NCI-H82 treated with DMSO at 0.1 percent for 48 hours (cell line): Measurements from ENCODE around the gene LIN28B.
"Not testable (repeated sequence)": the region's sequence is repeated elsewhere in the genome, so short reads cannot be mapped to it uniquely, and the experiment has no call there.

Source experiments
- DNase-seq: peaks from one replicate; lab custom pipeline; 2025; ENCODE audit not compliant: unreplicated experiment; lab: John Stamatoyannopoulos, UW

Gene LIN28B, protein sequence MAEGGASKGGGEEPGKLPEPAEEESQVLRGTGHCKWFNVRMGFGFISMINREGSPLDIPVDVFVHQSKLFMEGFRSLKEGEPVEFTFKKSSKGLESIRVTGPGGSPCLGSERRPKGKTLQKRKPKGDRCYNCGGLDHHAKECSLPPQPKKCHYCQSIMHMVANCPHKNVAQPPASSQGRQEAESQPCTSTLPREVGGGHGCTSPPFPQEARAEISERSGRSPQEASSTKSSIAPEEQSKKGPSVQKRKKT

DNA sequence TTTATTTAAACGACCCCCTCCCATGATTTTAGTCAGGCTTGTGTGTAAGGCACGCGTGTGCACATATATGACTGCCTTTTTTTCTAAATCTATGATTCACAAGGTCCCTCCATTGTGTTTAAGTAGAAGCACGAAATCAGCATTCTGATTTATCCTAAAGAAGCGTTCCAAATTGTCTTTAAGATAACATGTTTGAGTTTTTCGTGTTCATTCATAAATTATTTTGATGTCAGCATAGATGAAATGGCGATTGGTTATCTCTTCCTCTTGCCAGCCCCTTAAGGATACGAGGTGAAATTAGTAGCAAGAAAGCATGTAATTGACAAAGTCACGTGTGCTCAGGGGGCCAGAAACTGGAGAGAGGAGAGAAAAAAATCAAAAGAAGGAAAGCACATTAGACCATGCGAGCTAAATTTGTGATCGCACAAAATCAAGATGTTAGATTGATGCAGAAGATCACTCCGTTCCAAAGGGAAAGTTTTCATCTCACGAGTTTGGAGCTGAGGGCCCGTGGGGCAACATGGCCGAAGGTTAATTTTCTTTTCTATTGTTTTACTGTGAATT is at the start of gene LIN28B:
TSS of gene LIN28B (plus strand) at position 377 of the 564 bp plus-strand sequence. CDS start at position 521, 144 bp downstream.
- DNase-seq, result no peak

DNA sequence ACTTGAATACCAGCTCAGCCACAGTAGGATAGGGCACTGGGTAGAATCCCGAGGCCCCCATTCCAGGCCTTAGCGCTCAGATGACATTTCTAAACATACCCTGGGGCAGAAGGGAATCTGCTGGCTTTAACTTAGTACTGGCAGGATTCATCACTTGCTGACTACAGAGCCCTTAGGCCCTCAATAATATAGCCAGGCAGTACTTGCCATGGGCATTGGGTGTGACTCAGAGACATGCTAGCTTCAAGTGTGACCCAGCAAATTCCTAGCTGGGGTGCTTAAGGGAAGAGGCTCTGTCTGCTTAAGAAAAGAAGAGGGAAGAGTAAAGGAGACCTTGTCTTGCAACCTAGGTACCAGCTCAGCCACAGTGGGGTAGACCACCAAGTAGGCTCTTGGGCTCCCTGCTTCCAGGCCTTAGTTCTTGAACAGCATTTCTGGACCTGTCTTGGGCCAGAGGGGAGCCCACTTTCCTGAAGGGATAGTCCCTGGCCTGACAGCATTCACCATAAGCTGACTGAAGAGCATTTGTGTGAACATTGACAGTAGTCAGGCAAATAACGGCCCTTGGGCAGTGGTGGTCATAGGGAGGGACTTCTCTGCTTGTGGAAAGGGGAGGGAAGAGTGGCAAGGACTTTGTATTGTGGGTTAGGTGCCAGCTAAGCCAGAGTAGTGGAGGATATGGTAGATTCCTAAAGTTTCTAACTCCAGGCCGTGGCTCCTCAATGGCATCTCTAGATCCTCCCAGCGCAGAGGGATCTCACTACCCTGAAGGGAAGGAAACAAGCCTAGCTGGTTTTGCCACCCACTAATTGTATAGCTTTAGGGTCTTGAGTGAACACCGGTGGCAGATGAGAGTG is 48.6 kb upstream of the LIN28B start:
- no peak for DNase-seq

DNA sequence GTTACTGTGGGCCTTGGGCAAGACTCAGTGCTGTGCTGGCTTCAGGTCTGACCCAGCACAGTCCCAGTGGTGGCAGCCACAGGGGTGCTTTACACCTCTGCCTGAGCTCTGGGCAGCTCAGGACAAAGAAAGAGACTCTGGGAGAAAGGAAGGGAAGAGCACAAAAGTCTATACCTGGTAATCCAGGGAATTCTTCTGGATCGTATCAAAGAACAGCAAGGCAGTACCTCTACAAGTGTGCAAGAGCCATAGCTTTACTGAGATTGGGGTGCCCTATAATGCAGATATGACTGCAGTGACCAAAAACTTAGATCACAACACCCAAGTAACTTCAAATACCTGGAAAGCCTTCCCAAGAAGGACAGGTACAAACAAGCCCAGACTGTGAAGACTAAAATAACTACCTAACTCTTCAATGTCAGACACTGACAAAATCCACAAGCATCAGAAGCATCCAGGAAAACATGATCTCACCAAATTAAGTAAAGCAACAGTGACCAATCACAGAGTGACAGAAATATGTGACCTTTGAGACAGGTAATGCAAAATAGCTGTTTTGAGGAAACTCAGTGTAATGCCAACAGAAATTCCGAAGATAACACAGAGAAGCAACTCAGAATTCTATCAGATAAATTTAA is 47.9 kb upstream of the LIN28B start:
- DNase-seq, result no peak

DNA sequence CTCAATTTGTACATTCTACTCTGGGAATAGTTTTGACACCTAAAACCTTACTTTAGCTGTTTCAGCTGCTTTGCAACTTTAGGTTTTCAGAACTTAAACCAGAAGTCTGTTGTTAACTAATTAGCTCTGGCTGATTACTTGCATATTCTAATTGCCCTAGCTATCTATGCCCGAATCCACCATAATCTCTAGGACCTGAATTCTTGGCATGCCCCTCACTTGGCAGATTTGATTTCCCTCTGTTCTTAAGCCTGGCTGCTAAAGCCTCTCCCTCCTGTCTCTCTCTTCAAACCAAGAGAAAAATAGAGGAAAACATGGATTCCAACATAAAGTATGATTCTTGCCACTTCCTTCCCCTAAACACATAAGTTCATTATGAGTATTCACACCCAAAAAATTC is 35.0 kb upstream of the LIN28B start:
- no peak for DNase-seq

DNA sequence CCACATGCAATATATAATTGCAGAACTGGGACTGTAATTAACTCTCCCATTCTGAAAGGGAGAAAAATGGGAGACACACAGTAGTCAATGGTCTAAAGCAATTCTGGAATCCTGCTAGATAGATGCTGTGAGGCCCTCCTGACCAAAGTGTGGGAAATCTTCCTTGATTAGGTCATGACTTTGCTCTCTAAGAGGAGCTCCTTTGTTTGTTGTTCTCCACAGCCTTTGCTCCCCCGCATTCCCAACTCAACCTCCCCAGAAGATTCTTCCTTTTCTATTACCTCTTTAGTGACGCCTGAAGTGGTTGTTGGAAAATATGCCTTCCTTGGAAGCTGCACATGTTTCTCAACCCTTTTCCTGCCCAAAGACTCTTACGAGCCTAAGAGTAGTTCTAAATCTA is 28.8 kb upstream of the LIN28B start:
- no peak for DNase-seq

DNA sequence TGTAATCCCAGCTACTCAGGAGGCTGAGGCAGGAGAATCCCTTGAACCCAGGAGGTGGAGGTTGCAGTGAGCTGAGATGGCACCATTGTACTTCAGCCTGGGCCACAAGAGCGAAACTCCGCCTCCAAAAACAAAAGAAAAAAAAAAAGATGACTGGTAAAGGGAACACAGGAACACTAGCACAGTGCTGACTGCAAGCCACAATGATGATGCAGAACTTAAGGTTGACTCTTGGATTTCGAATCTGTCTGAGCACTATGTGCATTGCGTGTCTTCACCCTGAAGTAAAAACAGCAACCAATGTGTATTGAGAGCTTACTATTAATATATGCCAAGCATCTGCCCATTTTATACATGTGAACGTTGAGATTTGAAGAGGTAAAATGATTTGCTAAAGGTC is 27.6 kb upstream of the LIN28B start:
- DNase-seq, result no peak

DNA sequence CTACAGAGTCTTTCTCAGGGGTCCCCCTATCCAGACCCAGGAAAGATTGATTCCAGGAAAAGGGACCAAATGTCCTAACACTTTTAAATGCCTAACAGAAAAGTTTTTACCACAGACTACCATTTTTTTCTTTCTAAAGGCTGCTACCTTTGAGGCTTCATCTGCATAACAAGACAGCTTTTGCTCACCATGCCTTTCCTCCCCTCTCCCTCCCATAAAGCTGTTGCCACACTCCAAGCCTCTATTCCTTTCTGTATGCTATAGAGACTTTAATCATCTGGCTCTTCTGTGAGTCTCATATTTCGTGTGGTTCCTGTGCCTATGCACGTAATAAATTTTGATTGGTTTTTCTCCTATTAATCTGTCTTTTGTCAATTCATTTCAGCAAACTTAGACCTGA is 26.0 kb upstream of the LIN28B start:
- no peak for DNase-seq

DNA sequence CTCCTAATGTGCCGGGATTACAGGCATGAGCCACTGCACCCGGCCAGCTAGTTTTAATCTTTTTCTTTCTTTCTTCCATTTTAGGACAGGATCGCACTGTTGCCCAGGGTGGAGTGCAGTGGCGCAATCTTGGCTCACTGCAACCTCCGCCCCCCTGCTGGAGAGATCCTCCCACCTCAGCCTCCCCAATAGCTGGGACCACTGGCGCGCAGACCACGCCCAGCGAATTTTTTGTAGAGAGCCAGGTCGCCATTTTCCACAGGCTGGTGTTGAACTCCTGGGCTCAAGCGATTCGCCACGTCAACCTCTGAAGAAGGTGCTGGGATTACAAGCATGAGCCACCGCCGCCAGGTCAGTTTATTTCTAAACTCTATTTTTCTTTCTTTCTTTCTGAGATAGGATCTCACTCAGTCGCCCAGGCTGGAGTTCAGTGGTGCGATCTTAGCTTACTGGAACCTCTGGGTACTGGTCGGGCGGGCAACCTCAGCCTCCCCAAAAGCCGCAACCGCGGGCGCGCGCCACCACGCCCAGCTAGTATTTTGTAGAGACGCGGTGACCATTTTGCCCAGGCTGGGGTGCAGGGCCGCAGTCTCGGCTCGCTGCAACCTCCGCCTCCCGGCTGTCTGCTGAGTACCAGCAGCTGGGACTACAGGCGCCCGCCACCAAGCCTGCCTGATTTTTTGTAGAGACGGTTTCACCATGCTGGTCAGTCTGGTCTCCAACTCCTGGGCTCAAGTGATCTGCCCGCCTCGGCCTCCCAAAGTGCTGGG is 20.0 kb upstream of the LIN28B start:
- DNase-seq, result no peak

DNA sequence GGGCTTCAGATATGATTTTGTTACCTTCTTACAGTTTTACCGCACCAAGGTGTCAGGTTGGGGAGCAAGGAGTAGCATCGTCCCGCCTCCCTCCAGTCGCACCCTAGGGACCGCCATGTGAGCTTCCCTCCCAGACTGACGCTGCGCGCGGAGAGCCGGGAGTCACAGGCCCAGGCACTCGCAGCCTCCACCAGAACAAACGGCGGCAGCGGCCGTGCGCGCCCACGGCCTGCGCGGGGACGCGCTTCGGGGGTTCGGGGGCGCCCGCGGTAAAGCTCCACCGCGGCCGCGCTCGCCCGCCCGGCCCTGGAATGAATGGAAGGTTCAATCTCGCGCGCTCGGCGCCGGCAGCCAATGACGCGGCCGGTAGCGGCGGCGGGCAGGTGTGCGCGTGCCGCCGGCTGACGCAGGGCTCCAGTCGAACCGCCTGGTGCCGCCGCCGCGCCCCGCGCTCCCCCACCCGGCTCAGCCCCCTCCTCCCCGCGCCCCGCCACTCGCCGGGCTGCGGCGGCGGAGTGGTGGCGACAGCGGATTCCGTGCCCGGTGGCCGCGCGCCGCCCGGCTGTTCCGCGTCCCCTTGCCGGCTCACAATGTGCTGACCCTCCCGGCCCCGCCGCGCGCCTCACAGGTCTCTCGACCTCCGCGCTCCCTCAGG is 16.5 kb upstream of the LIN28B start:
- no peak for DNase-seq

DNA sequence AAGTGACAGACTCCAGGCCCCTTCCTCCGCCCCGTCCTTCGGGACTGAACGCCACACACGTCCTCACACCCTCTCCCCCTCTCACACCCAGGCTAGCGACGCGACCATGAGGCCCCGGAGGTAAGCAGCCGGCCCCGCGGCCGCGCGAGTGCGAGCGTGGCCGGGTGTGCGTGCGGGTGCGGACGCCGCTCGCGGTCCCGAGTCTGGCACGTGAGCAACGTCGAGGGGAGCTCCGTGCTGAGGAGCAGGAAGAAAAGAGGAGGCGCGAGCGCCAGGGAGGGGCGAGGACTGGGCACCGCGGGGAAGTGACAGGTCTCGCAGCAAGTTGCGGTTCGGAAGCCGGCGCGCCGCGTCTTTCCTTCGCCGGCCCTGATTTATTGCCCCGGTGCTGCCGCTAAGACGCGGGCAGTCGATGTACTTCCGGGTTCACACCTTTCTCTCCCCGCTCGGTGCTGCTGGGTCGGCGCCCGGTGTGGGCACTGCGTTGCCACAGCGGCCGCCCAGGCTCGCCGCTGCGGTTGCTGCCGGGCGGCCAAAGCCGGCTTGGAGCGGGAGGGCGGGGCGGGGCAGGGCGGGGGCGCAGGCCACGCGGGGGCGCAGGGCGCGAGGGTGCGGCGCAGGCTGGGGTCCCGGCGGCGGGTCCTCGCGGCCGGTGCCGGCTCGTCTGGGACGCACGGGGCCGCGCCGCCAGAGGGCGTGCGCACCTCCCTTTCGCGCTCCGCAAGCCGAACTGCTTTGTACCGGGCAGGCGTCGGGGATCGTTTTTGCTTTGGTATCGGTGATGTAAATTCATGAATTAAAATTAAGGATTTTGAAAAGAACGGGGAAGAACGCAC is 15.8 kb upstream of the LIN28B start:
- DNase-seq, result no peak

DNA sequence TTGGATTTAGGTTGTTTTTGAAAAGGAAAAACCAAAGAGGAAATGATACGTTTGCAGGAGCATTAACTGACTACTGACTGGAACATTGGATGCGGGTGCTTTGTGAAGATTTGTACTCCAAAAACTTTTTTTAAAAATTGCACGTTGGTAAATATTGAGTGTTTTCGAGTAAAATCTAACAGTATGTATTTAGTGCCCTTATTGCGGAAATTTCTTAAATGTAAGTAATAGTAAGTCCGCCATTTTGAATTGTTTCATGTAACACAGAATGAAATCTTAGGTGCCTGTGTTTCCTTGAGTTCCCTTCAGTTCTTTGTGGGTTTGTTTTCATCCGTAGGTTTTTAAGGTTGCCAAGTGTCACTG is 15.2 kb upstream of the LIN28B start:
- DNase-seq, result no peak

DNA sequence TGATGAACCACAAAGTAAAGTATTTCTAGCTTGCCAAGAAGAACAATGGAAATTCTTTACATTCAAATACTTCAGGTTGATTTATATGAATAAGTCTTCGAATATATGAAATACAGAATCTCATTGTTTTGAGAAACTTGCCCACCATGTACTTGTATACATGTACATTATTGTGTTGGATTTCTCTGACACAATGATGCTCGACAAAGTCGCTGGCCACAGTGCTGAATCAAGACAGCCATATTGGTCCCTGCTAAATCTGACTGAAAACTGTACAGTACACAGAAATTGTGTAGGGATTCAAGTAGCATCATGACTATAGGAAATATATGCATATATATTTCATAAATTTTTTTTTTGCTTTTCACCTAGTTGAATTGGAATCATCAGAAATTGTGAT is 13.1 kb upstream of the LIN28B start:
- no peak for DNase-seq

DNA sequence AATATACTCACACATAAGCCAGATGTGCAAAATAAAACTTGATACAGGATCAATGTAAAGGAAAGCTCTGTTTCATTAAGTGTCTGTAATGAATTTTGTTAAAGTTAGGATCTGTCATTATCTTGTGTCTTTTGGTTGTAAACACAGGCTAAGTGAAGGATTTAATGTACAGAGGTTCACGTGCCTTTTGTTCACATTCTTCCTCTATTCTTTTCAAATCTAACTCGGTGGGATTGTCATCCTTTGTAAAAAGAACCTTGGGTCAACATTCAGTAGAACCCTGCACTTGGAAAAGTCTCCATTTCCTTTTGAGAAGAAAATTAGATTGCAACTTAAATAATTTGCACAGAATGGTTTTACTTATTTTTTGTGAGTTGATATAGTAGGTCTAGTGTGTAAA is 7.7 kb upstream of the LIN28B start:
- DNase-seq, result no peak

DNA sequence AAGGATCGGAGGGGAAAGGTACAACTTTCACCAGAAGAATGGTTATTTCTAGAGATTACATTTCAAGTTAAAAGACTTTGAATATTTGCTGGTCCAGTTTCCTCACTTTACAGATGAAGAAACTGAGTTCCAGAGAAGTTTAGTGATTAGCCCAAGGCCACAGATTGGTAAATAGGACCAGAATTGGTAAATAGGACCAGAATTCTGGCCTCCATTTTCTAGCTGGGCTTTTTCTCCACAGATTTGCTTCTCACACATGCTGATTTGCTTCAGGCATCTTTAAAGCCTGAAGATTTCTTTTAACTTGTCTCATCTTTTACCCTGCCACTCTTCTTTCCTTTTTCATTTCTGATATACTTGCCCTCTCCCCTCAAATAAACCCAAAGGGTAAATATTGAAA is 5.2 kb upstream of the LIN28B start:
- DNase-seq, result no peak

DNA sequence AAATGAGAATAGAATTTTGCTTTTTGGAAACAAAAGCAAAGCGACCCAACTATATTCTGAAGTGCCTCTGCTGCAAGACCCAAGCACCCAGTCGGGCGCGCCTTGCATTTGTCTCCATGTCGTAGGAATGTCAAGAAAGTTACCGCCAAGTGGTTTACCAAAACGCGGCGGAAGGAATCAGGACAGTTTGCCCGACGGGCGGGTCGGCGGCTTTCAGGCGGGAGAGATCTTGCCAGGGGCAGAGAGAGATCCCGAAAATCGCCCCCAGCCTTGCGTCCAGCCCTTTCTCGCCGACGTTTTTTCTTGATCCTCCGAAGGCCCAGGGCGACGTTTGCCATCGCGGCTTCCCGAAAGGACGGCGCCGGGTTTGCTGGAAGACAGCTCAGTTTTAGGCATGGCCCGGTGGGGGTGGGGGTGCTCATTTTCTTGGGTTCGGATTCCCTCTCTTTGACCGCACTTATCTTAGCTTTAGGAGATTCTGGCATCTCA is 4.0 kb upstream of the LIN28B start:
- DNase-seq, result no peak

DNA sequence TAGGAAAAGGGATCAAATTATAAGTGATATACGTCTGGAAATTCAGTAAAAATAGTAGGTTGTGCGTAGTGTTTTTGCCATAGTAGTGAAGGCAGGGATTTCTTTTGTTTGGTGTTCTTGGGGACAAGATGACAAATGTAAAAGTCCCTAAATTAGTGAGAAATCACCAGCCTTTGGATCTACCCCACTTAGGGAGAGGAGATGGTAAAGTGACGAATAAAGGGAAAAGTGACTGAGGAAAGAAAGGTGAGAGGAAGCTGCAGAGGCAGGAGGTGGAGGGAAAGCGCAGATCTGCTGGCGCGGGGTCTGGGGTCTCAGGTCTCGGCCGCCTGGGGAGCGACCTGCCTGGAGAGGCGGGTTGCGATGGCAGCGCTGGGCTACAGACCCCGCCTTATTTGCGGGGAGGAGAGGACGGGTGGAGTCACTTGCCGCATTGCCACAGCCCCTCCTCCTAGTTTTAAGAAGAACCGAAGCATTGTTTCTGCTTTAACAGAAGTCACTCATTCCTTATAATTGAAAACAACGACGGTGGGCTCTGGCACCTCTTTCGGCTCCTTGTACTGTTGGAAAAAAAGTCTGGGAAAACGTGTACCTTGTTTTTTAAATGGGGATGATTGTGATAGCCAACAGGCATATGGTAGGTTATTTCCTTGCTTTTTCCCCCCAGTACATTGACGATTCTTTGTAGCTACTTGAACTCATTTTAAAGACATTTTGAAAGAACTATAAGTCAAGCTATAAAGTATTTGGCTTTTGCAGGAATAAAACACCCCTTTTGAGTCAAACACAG is 3.3 kb upstream of the LIN28B start:
- DNase-seq, result not testable (repeated sequence)

DNA sequence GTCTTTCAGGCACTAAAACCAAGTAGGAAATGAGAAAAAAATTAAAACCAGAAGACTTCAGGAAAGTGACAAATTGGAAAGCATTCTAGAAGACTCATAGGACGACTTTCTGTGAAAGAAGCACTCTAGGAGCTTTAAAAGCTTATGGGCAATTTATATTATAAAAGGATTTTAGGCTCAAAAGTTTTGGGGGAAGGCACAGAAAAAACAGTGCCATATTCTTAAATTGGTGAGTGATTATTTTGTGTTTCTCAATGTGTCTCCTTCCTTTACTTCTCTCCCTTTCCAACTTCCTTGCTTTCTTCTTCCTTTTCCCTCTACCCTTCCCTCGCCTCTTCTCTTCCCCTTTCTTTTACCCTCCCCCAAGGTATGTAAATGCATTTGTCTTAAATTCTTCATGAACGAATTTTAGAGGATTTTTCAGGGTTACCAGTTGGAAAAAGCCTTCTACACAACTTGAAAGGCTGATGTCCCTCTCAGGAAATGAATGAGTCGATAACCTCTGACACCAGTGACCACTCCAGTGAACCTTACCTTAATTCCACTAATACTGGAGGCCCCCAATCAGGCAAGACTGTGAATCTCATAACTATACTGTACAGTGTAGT is 2.6 kb upstream of the LIN28B start:
- DNase-seq, result no peak

DNA sequence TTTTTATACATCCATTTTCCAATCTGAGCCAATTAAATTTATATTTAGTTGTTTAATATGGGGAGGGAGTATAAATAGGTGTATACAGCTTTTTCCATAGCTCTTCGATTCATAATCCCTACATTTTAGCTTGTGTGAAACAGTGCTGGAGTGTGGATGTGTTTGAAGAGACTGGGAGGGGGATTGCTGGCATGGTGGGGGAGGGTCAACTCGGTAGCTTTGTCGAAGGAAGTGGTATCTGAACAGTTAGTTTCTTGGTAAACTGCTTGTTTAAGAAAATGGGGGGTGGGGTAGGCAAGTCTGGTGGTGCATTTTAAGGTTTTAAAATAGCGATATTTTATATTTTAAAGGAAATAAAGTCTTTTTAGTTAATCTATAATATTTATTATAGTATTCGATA is 1.4 kb upstream of the LIN28B start:
- no peak for DNase-seq
